ENCODE measurements around the gene HAAO. TPM values are rescaled to one million over a fixed set of nuclear protein-coding genes. Genes with fewer than 3 reads are reported as not detected.

The HAAO gene
- not detected for polyA plus RNA-seq (2012; ENCODE audit: insufficient read length, low read depth)

DNA sequence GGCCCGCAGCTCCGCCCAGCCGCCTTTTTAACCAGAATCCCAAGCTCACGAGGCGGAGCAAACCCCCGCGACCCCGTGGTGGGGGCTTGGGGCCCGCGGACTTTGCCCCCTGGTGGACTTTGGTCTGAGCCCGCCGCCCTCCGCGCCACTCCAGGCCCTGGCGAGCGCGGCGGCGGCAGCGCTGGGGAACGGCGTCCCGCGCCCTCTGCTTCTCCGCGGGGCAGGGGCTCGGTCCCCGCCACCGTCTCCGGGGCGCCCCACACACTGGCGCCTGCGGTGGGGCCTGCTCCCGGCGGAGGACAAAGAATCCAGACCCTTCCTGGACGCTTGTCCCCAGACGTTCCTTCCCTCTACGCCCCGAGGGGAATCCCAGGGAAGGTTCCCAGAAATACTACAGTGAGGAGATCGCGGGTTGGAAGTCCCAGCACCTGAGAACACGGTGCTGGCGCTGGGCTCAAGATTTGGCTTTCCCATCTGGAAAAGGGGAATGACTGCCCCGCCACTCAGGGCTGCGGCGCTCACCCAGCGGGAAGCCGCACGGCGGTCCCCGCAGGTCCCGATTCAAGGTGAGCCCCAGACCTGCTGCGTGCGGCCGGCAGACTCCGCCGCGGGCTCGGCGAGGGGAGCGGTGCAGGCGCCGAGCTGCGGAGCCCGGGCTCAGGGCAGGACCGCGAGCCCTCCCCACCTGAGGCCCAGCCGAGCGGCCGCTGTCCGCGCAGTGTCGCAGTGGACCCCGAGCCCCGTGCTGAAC is at the start of gene HAAO:
Gene HAAO, minus strand, starts transcription at position 1 of the 751 bp plus-strand sequence. CDS start 47 bp downstream, outside the sequence.
- no peak for TF ChIP-seq TAF1 (IDR thresholded peaks at IDR 0.05; ENCODE audit: borderline replicate concordance, insufficient read depth, low read length)
- TF ChIP-seq POLR2AphosphoS5 (IDR thresholded peaks at IDR 0.05; ENCODE audit: low read depth, low read length): no peak
- TF ChIP-seq FOXP2 (optimal IDR thresholded peaks at IDR 0.05; ENCODE audit: borderline replicate concordance, extremely low read depth, extremely low read length, insufficient read depth): no peak
- TF ChIP-seq SIN3A (IDR thresholded peaks at IDR 0.05; ENCODE audit: borderline replicate concordance, insufficient read depth, low read length): no peak
- TF ChIP-seq, protein P1, sequence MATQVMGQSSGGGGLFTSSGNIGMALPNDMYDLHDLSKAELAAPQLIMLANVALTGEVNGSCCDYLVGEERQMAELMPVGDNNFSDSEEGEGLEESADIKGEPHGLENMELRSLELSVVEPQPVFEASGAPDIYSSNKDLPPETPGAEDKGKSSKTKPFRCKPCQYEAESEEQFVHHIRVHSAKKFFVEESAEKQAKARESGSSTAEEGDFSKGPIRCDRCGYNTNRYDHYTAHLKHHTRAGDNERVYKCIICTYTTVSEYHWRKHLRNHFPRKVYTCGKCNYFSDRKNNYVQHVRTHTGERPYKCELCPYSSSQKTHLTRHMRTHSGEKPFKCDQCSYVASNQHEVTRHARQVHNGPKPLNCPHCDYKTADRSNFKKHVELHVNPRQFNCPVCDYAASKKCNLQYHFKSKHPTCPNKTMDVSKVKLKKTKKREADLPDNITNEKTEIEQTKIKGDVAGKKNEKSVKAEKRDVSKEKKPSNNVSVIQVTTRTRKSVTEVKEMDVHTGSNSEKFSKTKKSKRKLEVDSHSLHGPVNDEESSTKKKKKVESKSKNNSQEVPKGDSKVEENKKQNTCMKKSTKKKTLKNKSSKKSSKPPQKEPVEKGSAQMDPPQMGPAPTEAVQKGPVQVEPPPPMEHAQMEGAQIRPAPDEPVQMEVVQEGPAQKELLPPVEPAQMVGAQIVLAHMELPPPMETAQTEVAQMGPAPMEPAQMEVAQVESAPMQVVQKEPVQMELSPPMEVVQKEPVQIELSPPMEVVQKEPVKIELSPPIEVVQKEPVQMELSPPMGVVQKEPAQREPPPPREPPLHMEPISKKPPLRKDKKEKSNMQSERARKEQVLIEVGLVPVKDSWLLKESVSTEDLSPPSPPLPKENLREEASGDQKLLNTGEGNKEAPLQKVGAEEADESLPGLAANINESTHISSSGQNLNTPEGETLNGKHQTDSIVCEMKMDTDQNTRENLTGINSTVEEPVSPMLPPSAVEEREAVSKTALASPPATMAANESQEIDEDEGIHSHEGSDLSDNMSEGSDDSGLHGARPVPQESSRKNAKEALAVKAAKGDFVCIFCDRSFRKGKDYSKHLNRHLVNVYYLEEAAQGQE (IDR thresholded peaks at IDR 0.05; ENCODE audit: insufficient read depth in 1 of 2, low read depth in 2 of 2, low read length in 2 of 2): no peak

DNA sequence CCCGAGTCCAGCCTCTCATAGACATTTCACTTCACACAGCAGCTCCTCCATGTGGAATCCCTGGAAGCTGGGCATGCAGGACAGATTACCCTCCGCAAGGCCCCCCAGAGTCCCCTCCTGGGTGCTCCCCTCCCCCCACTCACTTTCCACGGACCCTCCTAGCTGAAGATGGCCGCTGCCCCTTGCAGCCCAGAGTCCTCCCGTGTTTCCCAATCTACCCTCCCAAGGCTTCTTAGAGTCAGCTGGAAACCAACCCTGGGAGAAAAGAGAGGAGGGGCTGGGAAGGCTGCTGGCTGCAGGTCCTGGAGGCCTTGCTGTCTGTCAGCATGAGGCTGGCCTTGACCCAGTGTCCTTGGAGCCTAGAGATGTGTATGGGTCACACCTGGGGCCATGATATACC is 49.0 kb upstream of the HAAO start:
- TF ChIP-seq, protein P1 (IDR thresholded peaks at IDR 0.05; ENCODE audit: insufficient read depth in 1 of 2, low read depth in 2 of 2, low read length in 2 of 2): no peak
- TF ChIP-seq FOXP2 (optimal IDR thresholded peaks at IDR 0.05; ENCODE audit: borderline replicate concordance, extremely low read depth, extremely low read length, insufficient read depth): no peak
- no peak for TF ChIP-seq SIN3A (IDR thresholded peaks at IDR 0.05; ENCODE audit: borderline replicate concordance, insufficient read depth, low read length)
- TF ChIP-seq POLR2AphosphoS5 (IDR thresholded peaks at IDR 0.05; ENCODE audit: low read depth, low read length): no peak
- no peak for TF ChIP-seq TAF1 (IDR thresholded peaks at IDR 0.05; ENCODE audit: borderline replicate concordance, insufficient read depth, low read length)

DNA sequence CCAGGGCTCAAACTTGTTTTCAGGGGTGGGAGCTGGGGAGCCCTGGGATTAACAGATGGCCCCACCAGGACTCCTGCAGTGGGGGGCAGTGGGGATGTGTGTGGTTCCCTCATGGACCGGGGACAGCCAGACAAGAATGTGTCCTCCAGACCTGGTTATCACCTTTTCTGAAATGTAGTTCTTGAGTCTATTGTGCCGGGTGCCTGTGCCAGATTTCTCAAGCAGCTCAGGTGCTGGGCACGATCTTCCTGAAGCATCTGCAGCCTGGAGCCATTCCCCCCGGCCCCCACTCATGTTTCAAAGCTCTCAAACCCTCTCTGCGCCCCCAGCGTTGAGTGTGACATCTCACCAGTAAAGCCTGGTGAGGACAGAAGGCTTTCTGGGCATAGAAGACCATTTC is 48.4 kb upstream of the HAAO start:
- TF ChIP-seq, protein P1 (IDR thresholded peaks at IDR 0.05; ENCODE audit: insufficient read depth in 1 of 2, low read depth in 2 of 2, low read length in 2 of 2): no peak
- TF ChIP-seq POLR2AphosphoS5 (IDR thresholded peaks at IDR 0.05; ENCODE audit: low read depth, low read length) (no peak), TAF1 (IDR thresholded peaks at IDR 0.05; ENCODE audit: borderline replicate concordance, insufficient read depth, low read length) (no peak), FOXP2 (optimal IDR thresholded peaks at IDR 0.05; ENCODE audit: borderline replicate concordance, extremely low read depth, extremely low read length, insufficient read depth) (no peak), SIN3A (IDR thresholded peaks at IDR 0.05; ENCODE audit: borderline replicate concordance, insufficient read depth, low read length) (no peak)

DNA sequence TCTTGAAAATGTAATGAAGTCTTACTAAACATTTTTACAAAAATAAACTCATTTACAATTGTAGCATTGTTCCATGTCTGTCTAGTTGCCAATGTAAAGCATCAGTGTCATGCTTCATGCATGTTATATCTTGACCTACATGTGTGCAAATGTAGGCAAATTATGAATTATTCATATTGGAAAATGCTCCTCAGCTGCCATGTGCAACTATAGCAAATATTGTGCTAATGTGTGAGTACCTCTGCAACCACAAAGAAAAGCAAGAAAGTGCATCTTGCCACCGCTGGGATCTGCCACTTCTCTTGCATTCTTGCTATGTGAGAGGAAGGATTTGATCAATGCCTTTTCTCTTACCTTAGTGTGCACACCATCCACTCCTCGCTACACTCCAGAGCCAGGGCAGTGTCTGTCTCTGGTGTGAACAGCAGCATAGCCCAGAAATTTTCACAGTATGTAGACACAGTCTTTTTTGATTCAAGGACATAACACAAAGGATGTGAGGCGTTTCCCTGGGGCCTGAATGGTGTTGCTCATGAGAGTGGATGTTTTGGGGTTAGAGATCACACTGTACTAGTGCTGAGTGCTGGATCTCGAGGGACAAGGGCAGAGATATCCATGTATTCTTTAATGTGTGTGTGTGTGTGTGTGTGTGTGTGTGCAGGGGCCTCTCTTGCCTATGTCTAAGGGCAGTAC is 47.6 kb upstream of the HAAO start:
- TF ChIP-seq, protein P1 (IDR thresholded peaks at IDR 0.05; ENCODE audit: insufficient read depth in 1 of 2, low read depth in 2 of 2, low read length in 2 of 2): no peak
- TF ChIP-seq TAF1 (IDR thresholded peaks at IDR 0.05; ENCODE audit: borderline replicate concordance, insufficient read depth, low read length) (no peak), FOXP2 (optimal IDR thresholded peaks at IDR 0.05; ENCODE audit: borderline replicate concordance, extremely low read depth, extremely low read length, insufficient read depth) (no peak), SIN3A (IDR thresholded peaks at IDR 0.05; ENCODE audit: borderline replicate concordance, insufficient read depth, low read length) (no peak), POLR2AphosphoS5 (IDR thresholded peaks at IDR 0.05; ENCODE audit: low read depth, low read length) (no peak)

All from PFSK-1 (cell line).